Hair follicular keratinocyte (primary cell): ENCODE results near the gene CGB2. TPM values are rescaled to one million over a fixed set of nuclear protein-coding genes. Genes with fewer than 3 reads are reported as not detected.

ENCODE experiments used
- total RNA-seq: library from RNA; depleted of rRNA; stranded (reverse); fragments of >200 nt; gene quantifications from 2 replicates; pipeline ENCODE4 v1.2.3, GENCODE V29; 2015

The CGB2 gene
- total RNA-seq: 0.99 TPM in 1 of 2 replicates, not detected in the other

DNA sequence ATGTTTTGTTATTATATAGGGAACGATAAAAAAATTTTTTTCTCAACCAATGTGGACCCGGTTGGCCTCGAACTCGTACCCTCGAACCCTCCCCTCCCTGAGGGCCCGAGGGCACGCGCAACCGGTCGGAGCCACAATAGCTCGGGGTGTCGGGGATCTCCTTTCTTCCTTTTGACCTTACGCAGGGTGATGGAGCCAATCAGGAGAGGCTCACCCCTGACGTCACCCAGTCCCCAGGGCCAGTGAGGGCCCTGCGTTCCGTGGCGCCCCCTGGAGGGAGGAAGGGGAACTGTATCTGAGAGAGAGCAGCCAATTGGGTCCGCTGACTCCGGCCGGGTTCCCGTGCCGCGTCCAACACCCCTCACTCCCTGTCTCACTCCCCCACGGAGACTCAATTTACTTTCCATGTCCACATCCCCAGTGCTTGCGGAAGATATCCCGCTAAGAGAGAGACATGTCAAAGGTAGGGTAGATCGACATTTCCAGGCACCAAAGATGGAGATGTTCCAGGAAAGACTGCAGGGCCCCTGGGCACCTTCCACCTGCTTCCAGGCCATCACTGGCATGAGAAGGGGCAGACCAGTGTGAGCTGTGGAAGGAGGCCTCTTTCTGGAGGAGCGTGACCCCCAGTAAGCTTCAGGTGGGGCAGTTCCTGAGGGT, at the start of gene CGB2:
Gene CGB2, plus strand, starts transcription at position 249 of the 660 bp plus-strand sequence. Its CDS starts 206 bp downstream, at position 455.

GRCh38 chr19:48993175-48994034, 38.3 kb upstream of the CGB2 start, which contains the start of the genes GYS1 and RUVBL2:
Gene GYS1 (minus strand): TSS chr19:48993309. CDS start chr19:48993112, 197 bp downstream.
Gene RUVBL2 (plus strand): TSS chr19:48993887. CDS start chr19:48993912, 25 bp downstream.

DNA sequence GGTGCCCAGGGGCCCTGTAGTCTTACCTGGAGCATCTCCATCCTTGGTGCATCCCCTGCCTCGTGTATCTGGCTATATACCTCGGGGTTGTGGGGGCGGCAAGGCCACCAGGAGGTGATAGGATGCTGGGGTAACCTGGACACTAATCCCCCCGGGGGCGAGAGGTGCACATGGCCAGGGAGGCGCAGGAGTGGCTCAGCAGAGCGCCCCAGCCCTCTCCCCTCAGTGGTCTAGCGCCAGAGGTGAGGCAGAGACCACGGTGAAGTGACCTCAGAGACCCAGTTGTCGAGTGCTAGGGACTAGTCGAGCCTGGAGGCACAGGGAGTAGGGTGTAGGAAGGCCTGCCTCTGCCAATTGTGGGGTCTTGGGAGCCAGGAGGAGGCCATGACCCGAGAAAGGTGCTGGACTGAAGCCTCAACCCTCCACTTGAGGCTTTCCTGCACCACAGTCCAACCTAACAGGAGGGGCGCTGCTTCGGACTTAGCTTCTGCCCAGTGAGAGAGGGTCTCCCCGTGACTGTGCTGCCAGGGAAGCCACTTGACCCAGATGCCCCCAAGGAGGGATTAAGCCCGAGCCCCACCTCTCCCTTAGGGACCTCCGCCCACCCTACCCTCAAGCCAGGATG, 14.5 kb upstream of the CGB2 start, which contains the start of gene LHB:
Gene LHB, minus strand, starts transcription at position 51 of the 625 bp plus-strand sequence. Its CDS starts 10 bp downstream, at position 41.

GRCh38 chr19:49024233-49024632, 7.5 kb upstream of the CGB2 start, which contains the start of gene CGB3:
Gene CGB3 (minus strand): TSS chr19:49024333. CDS start chr19:49023971, 362 bp downstream.

DNA sequence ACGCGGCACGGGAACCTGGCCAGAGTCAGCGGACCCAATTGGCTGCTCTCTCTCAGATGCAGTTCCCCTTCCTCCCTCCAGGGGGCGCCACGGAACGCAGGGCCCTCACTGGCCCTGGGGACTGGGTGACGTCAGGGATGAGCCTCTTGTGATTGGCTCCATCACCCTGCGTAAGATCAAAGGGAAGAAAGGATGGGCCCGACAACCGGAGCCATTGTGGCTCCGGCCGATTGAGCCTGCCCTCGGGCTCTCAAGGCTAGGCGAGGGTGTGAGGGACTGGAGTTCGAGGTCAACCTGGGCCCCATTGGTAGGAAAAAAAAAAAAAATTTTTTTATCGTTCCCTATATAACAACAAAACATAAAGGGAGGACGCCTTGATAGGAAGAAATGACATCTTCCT, 5.1 kb downstream of the CGB2 start, which contains the start of gene CGB1:
Gene CGB1, minus strand, starts transcription at position 81 of the 400 bp plus-strand sequence. CDS start 184 bp downstream, outside the sequence.

GRCh38 chr19:49043548-49043947, 11.9 kb downstream of the CGB2 start, which contains the start of gene CGB5:
Gene CGB5 (plus strand): TSS chr19:49043848. CDS start chr19:49044210, 362 bp downstream.

GRCh38 chr19:49049011-49049410, 17.3 kb downstream of the CGB2 start, which contains the start of gene CGB8:
Gene CGB8 (minus strand): TSS chr19:49049111. CDS start chr19:49048739, 372 bp downstream.

DNA sequence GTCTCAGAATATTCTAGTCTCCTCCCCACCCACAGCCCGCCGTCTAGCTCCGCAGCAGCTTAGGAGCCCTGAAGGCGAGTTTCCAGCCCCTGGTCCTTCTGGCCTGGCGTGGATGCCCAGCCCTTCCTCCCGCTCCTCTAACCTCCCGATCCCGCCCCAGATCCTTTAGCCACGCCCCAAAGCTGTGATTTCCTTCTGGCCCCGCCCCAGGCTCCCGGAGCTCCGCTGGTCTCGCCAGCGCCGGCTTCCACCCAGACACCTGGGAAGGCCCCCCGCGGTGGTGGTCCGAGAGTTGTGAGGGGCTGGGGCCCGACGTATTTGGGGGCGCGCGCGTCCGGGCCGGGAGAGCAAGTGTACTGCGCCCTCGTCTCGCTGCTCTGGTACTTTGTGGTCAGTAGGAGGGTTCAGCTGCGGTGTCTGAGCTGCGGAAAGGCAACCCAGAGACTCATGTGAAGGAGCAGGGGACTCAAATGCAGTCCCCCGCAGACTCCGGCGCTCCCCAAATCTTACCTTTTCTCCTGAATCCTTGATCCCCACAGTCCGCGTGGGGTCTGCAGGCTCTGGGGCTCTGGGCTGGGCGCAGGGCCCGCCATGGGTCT, 26.0 kb downstream of the CGB2 start, which contains the start of gene CGB7:
Gene CGB7, minus strand, starts transcription at position 114 of the 599 bp plus-strand sequence. CDS start 2,374 bp downstream, outside the sequence.

DNA sequence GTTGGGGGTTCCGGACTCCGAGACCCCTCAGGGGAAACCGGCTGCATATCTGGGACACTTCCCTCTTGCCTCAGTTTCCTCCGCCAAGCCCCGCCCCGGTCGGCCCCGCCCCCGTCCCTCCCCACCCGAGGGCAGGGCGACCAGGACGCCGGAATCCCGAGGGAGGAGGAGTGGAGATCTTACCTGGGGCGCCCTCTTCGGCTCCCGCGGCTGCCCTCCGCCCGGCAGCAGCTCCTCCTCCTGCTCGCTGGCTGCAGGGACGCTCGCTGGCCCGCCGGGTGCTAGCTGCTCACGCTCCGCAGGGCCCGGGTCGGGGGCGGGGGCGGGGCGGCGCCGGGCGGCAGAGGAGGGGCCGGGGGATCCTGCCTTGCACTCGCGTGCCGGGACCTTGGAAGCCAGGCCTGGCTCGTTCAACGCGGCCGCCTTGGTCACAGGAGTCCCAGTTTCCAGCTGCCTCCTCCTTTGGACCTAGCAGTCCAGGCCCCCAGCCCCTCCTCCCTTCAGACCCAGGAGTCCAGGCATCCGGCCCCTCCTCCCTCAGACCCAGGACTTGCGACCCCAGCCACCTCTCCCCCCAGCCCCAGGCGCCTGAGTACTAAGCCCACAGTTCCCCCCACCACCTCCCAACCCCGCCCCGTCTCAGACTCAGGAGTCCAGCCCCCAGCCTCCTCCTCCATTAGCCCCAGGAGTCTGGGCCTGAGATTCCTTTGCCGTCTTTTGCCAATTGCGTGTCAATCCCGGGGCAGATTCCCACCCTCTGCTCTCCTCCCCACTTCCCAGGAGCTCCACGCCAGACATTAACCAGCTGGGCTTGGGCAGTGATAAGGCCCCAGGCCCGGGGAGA, 33.3 kb downstream of the CGB2 start, which contains the start of gene NTF4:
Gene NTF4, minus strand, starts transcription at position 51 of the 844 bp plus-strand sequence. CDS start 2,821 bp downstream, outside the sequence.

Other genes starting within 250 kb of the CGB2 start
- 63.9 and 77.8 TPM in 2 replicates for gene BCAT2, start 220.9 kb upstream of the CGB2 start, total RNA-seq
- gene HSD17B14, start 195.4 kb upstream of the CGB2 start, total RNA-seq: 0.23 and 1.2 TPM in 2 replicates
- 7.4 and 11.0 TPM in 2 replicates for gene PLEKHA4, start 163.3 kb upstream of the CGB2 start, total RNA-seq
- 22.4 and 61.8 TPM in 2 replicates for gene PPP1R15A, start 159.5 kb upstream of the CGB2 start, total RNA-seq
- gene TULP2, start 133.1 kb upstream of the CGB2 start, total RNA-seq: not detected in 2 replicates
- gene NUCB1, start 131.6 kb upstream of the CGB2 start, total RNA-seq: 214 and 343 TPM in 2 replicates
- 0.11 and 1.2 TPM in 2 replicates for gene DHDH, start 98.2 kb upstream of the CGB2 start, total RNA-seq
- 92.1 and 106 TPM in 2 replicates for gene BAX, start 77.0 kb upstream of the CGB2 start, total RNA-seq
- gene FTL, start 66.6 kb upstream of the CGB2 start, total RNA-seq: 713 and 910 TPM in 2 replicates
- gene GYS1, start 38.6 kb upstream of the CGB2 start, total RNA-seq: 46.7 and 54.8 TPM in 2 replicates
- 231 and 392 TPM in 2 replicates for gene RUVBL2, start 38.0 kb upstream of the CGB2 start, total RNA-seq
- not detected in 2 replicates for gene LHB, start 14.8 kb upstream of the CGB2 start, total RNA-seq
- gene CGB3, start 7.6 kb upstream of the CGB2 start, total RNA-seq: not detected in 2 replicates
- not detected in 2 replicates for gene CGB1, start 5.0 kb downstream of the CGB2 start, total RNA-seq
- not detected in 2 replicates for gene CGB5, start 12.0 kb downstream of the CGB2 start, total RNA-seq
- gene CGB8, start 17.2 kb downstream of the CGB2 start, total RNA-seq: not detected in 2 replicates
- gene CGB7, start 25.9 kb downstream of the CGB2 start, total RNA-seq: 0.30 and 8.4 TPM in 2 replicates
- 4.9 and 5.7 TPM in 2 replicates for gene NTF4, start 32.9 kb downstream of the CGB2 start, total RNA-seq
- gene KCNA7, start 40.8 kb downstream of the CGB2 start, total RNA-seq: not detected in 2 replicates
- 114 and 271 TPM in 2 replicates for gene SNRNP70, start 53.6 kb downstream of the CGB2 start, total RNA-seq
- gene LIN7B, start 82.5 kb downstream of the CGB2 start, total RNA-seq: 2.9 and 5.7 TPM in 2 replicates
- 4.1 and 5.4 TPM in 2 replicates for gene C19orf73, start 87.3 kb downstream of the CGB2 start, total RNA-seq
- gene PPFIA3, start 87.7 kb downstream of the CGB2 start, total RNA-seq: 4.0 and 6.6 TPM in 2 replicates
- gene HRC, start 123.5 kb downstream of the CGB2 start, total RNA-seq: not detected in 2 replicates
- gene TRPM4, start 125.9 kb downstream of the CGB2 start, total RNA-seq: 17.2 and 32.5 TPM in 2 replicates